HG03108 (cell line): Measurements from ENCODE around the gene CCDC106.
A peak's percentile ranks its signal among the peaks of the same experiment; 100 is the strongest.

ENCODE experiments used
- ATAC-seq: cut with Tn5 transposase; IDR thresholded peaks from one replicate; pipeline ENCODE4 v1.9.1; 2021; ENCODE audit warnings: moderate library complexity; ENCODE audit not compliant: unreplicated experiment

Gene CCDC106

GRCh38 chr19:55650126-55650557 lies 2.1 kb downstream of the CCDC106 start:
- no peak for ATAC-seq

- ATAC-seq, result no peak
Observed at GRCh38 chr19:55650602-55651230, 2.7 kb downstream of the CCDC106 start.

- no peak for ATAC-seq
Observed at GRCh38 chr19:55651236-55651635, 3.2 kb downstream of the CCDC106 start.

GRCh38 chr19:55652311-55653128 lies 4.5 kb downstream of the CCDC106 start:
- ATAC-seq, result no peak

- ATAC-seq, result peak; percentile 32
Observed at GRCh38 chr19:55653651-55654322, 5.8 kb downstream of the CCDC106 start.

GRCh38 chr19:55654323-55654867 lies 6.4 kb downstream of the CCDC106 start:
- ATAC-seq, result peak; percentile 37

- peak; percentile 32 for ATAC-seq
Observed at GRCh38 chr19:55654868-55655647, 7.0 kb downstream of the CCDC106 start, which contains the start of gene U2AF2. U2AF2 (plus strand) TSS chr19:55655035; CDS start chr19:55655105, 70 bp downstream.

- ATAC-seq, result no peak
Observed at GRCh38 chr19:55655648-55656040, 7.6 kb downstream of the CCDC106 start.

- no peak for ATAC-seq
Observed at GRCh38 chr19:55656552-55656951, 8.5 kb downstream of the CCDC106 start.

- ATAC-seq, result no peak
Observed at GRCh38 chr19:55656988-55657747, 9.2 kb downstream of the CCDC106 start.

GRCh38 chr19:55658846-55659459 lies 10.9 kb downstream of the CCDC106 start:
- ATAC-seq, result no peak

GRCh38 chr19:55659822-55660221 lies 11.8 kb downstream of the CCDC106 start:
- no peak for ATAC-seq

- ATAC-seq, result no peak
Observed at GRCh38 chr19:55660404-55660803, 12.4 kb downstream of the CCDC106 start.

- no peak for ATAC-seq
Observed at GRCh38 chr19:55660991-55661390, 13.0 kb downstream of the CCDC106 start.

GRCh38 chr19:55661826-55662225 lies 13.8 kb downstream of the CCDC106 start:
- no peak for ATAC-seq

GRCh38 chr19:55663846-55664536 lies 16.0 kb downstream of the CCDC106 start:
- ATAC-seq, result no peak

GRCh38 chr19:55666343-55667005 lies 18.5 kb downstream of the CCDC106 start:
- ATAC-seq, result no peak

- no peak for ATAC-seq
Observed at GRCh38 chr19:55667006-55667381, 19.0 kb downstream of the CCDC106 start.
